GM12865 (cell line): ENCODE data around the gene OPN4.

Experiments
- DNase-seq: peaks from one replicate; pipeline ENCODE4 v3.0.0; 2010; ENCODE audit warnings: low read depth
- H3K4me3 ChIP-seq: 2 replicates; pipeline ENCODE4 v1.5.1; 2011; ENCODE audit warnings: mild to moderate bottlenecking, low read depth, low read length, control low read depth
- TF ChIP-seq, protein P1 (sequence below): IDR thresholded peaks from 2 replicates; pipeline ENCODE4 v1.5.1; 2011; ENCODE audit warnings: low read length, control low read depth, low read depth, inconsistent platforms; ENCODE audit not compliant: insufficient read depth; ENCODE audit errors: missing control alignments

The OPN4 gene

DNA sequence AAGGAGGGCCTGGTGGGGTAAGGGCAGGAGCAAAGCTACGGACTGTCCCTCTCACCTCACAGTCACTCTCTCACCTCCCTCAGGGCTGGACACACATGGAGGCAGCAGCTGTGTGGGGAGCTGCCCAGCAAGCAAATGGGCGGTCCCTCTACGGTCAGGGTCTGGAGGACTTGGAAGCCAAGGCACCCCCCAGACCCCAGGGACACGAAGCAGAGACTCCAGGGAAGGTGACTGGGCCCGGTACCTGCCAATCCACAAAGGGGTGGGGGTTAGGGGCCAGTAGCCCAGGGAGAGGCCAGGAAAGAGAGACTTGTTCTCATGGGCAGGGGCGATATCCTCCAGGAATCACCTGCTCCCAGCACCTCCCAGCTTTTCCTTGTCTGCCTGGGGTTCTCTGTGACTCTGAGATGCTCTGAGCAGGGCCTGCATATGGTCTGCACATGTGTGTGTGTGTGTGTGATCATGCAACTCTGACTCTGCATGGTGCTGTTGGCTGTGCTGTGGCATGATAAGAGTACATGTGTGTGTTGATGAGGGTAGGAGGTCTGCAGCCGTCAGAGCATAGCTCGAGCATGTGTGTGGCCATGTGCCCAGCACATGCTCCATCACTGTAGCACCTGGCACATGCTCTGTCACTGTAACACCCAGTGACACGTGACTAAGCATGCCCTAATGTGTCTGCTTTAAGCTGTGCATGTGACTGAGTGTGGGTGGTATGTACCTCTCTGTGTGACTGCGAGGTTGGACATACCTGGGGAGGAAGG, 9.4 kb downstream of the OPN4 start:
- DNase-seq: no peak
- no peak overlapping the region for H3K4me3 ChIP-seq
- TF ChIP-seq, protein P1, sequence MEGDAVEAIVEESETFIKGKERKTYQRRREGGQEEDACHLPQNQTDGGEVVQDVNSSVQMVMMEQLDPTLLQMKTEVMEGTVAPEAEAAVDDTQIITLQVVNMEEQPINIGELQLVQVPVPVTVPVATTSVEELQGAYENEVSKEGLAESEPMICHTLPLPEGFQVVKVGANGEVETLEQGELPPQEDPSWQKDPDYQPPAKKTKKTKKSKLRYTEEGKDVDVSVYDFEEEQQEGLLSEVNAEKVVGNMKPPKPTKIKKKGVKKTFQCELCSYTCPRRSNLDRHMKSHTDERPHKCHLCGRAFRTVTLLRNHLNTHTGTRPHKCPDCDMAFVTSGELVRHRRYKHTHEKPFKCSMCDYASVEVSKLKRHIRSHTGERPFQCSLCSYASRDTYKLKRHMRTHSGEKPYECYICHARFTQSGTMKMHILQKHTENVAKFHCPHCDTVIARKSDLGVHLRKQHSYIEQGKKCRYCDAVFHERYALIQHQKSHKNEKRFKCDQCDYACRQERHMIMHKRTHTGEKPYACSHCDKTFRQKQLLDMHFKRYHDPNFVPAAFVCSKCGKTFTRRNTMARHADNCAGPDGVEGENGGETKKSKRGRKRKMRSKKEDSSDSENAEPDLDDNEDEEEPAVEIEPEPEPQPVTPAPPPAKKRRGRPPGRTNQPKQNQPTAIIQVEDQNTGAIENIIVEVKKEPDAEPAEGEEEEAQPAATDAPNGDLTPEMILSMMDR: no peak

- TF ChIP-seq, protein P1: no peak
- no peak for DNase-seq
- H3K4me3 ChIP-seq: no peak overlapping the region
These were observed 10.2 kb downstream of the OPN4 start for GRCh38 chr10:86664341-86665217.

- no peak overlapping the region for H3K4me3 ChIP-seq
- TF ChIP-seq, protein P1: no peak
- DNase-seq: no peak
These were observed 10.9 kb downstream of the OPN4 start for GRCh38 chr10:86665218-86665607.

DNA sequence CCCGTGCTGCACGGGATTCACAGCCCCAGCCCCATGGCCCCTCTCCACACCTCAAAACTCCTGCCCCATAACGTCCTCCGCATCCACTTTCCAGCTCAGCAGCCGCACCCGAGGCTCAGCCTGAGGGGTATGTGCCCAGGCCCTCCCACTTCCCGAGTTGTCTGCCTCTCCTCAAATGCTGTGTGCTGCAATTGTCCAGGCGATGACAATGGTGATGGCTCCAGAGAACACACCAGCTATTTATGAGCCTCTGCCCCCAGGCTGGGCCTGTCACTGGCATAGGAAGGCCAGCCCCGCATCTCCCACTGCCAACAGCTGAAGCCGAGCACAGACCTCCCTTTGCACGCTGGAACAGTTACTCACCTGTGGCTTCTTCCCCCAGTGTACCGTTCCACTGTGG, 11.5 kb downstream of the OPN4 start:
- TF ChIP-seq, protein P1: no peak
- no peak for DNase-seq
- H3K4me3 ChIP-seq: no peak overlapping the region

DNA sequence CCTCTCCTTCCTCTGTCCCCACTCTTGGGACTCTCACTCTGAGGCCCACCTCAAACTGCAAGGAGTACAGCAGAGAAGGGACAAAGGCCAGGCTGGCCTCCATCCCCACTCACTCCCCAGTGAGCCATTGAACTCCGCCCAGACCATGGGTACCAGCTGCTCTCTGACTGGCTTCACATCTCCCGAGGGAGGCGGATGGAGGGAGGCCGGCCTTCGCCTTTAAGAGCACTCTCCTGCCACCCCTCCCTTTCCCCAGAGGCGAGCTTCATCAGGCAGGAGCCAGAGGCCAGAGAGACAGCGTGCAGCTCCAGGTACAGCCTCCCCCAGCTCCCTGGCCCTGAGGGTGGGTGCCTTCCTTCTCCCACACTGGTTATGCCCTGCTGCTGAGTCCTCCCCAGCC, 12.2 kb downstream of the OPN4 start:
- TF ChIP-seq, protein P1: no peak
- H3K4me3 ChIP-seq: no peak overlapping the region
- DNase-seq: no peak

DNA sequence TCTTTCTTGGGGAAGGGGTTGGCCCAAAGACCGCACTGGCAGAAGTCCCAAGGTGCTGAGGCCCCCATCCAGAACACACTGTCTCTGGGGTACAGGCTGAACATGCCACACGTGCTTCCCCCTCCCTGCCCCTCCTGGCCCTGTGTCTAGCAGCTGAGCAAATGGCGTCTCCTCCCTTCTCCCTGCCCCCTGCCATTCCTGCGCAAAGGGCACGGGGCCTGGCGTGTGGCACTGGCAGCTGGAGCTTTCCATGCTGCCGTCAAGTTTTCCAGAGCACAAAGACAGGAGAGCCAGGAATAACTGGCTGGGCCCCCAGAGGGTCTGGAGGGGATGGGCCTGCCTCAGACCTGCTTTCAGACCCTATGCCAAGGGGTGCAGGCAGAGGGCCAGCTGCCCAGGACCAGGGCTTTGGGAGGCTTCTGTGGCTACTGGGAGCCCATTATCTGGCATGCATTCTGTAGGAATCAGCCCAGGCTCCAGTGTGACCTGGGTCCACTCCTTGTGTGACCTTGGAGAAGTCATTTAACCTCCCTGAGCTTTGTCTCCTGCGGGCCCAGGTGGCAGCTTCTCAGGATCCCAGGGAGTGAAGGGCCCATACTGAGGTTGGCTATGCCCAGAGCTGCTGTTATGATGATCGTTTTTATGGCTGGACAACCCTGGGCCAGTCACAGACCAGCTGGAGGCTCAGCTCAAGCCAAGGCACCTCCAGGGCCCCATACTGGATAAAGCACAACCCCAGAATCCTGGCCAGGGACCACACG, 13.3 kb downstream of the OPN4 start:
- no peak for DNase-seq
- TF ChIP-seq, protein P1: no peak
- H3K4me3 ChIP-seq: no peak overlapping the region
